Left lobe of liver (tissue), 2 donors: ENCODE measurements around the gene BEX2. TPM values are rescaled to one million over a fixed set of nuclear protein-coding genes. Genes with fewer than 3 reads are reported as not detected.
A peak's percentile ranks its signal among the peaks of the same experiment; 100 is the strongest.
"Not testable (repeated sequence)": the region's sequence is repeated elsewhere in the genome, so short reads cannot be mapped to it uniquely, and the experiment has no call there.

ENCODE experiments used
- ATAC-seq: fragments of 200-7000 bp; cut with Tn5 transposase; one replicate; pipeline ENCODE4 v1.9.1; 2020; ENCODE audit warnings: mild to moderate bottlenecking, moderate library complexity
- DNase-seq: peaks from one replicate; pipeline ENCODE4 v3.0.0-alpha.2; 2020; ENCODE audit warnings: low spot score
- total RNA-seq: library from RNA; stranded (reverse); gene quantifications from one replicate; pipeline ENCODE4 v1.2.1, GENCODE V29; 2021
- donor health status: DM: no; HTN: no; CAD: no; lungs with moderate emphysema.
- donor health status: DM: no; HTN: yes; CAD: no.

Gene BEX2
- total RNA-seq = 0.48 TPM

DNA sequence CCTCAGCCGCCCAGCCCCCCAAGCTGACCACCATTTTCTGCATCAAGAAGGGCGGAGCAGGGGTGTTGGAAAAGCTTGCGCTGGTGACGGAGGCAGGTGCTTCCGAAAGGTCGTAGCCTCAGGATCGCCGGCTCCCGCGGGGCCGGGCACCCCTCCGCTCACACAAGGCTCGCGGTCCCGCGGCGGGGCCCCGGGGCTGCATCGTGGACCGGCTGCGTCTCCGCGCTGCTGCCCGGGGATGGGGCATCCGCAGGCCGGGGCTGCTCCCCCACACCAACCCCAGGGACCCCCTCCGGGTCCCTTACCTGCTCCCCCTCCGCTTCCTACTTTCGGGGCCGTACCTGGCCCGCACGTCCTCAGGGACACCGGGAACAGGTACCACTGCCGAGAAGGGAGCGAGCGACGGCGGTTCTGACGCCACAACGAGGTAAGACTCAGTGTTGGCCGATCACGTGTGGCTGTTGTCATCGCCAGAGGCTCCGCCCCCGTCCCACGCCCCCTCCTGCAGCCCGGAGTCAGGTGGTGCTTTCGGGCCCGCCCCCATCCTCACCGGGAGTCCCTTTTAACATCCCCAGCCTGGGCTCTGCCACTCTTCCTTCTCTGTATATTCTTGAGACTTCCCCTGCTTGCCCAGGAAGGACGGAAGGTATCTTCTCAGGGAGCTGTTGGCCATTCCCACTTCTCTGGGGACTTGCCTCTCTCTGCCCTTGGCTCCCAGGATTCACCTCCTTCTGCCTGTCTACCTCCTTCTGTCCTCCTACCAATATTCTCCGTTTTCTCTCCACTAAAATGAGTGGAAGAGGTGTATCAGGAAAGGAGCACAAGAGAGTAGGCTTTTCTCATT, at the start of gene BEX2:
Gene BEX2 (minus strand): TSS at position 436 of the 844 bp plus-strand sequence. CDS start 1,014 bp downstream, outside the sequence.
- ATAC-seq (peak; percentile 70), DNase-seq (peak; percentile 47)

DNA sequence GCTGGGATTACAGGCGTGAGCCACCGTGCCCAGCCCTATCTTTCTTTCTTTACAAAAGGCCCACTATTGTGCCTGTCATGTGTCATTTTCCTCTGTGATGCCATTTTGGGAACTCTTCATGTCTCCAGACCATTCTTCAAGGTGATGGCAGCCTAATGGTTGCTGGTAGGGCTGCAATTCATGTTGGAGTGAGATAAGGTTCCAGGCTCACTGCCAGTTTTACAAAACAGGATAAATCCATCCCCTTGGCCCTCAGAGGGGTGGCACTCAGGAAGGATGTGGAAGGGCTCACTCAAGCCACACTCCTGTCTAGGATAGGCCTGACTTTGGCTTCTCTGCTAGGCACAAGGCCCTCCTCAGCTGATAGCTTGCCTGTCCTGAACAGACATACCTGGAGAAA, 49.3 kb upstream of the BEX2 start:
- no peak for DNase-seq
- ATAC-seq = no peak

DNA sequence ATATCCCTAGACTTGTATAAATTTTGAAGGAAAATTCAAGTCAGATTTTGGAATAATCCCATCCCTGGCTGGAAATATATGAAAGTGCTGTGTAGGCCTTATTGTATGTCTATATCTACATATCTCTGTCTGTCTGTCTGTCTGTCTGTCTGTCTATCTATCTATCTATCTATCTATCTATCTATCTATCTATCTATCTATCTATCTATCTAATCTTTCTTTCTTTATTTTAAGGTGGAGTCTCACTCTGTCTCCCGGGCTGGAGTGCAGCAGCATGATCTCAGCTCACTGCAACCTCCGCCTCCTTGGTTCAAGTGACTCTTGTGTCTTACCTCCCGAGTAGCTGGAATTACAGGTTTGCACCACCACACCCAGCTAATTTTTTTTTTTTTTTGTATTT, 48.8 kb upstream of the BEX2 start:
- ATAC-seq, DNase-seq: not testable (repeated sequence)

DNA sequence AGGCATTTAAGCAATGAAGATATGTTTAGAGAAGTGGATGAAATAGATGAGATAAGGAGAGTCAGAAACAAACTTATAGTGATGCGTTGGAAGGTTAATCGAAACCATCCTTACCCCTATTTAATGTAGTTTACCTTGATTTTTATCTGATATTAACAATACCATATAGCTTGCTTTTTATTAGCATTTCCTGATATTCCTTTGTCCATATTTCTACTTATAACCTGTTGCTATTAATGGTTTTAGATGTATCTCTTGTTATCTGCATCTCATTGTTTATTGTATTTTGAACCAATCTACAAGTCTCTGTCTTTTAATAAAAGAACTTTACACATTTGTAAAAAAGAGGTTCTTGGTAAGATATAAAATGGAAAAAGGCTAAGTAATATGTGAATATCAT, 47.1 kb upstream of the BEX2 start:
- no peak for DNase-seq
- no peak for ATAC-seq

DNA sequence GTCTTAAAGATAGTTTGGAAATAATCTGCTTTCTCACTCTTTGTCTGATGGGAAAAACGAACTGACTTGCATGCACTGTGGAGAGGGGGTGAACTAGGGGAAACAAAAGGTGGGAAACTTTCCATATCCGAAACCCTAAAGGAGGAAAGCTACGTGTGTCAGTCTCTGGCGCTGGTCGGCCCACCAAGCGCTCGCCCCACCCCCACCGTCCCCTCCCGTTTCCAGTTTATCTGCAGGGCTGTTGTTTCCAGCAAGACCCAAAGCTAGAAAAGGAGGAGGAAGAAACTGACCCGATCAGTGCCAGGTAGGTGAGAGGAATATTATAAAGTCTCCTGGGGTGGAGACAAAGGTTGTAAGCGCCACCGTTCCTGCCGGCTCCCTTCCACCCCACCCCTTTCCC, 46.1 kb upstream of the BEX2 start:
- peak; percentile 60 for ATAC-seq
- DNase-seq = no peak

DNA sequence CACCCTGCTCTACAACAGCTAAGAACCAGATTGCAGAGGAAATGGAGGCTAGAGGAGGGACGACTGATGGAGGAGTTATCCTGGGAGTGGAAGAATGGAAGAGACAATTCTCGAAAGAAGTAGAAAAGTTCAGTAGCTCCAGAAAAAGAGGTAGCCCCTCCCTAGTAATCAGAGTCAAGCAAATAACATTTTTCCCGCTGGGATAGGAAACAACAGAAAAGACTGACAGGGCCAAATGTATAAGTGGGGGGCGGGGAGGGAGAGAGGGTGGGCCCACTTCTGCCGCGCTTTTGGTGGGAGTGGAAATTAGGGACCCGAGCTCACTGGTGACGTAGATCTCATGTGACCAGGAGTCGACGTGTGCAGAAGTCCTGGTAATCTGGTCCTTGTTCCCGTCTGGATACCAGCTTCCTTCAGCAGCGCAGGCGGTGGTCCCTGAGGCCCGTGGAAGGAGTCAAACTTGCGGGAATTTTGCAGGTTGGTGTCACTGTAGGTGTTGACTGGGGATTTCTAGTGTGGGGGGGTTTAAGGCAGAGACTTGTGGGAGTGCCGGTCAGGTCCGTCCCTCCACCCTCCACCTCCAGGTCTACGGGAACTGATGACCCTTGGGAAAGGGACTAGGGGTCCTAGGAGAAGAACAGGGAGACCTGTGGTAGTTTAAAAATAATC, 45.5 kb upstream of the BEX2 start, which contains the start of gene TCEAL9:
Gene TCEAL9 (plus strand): TSS at position 377 of the 669 bp plus-strand sequence. CDS start 1,179 bp downstream, outside the sequence.
- ATAC-seq (peak; percentile 87), DNase-seq (peak; percentile 51)

DNA sequence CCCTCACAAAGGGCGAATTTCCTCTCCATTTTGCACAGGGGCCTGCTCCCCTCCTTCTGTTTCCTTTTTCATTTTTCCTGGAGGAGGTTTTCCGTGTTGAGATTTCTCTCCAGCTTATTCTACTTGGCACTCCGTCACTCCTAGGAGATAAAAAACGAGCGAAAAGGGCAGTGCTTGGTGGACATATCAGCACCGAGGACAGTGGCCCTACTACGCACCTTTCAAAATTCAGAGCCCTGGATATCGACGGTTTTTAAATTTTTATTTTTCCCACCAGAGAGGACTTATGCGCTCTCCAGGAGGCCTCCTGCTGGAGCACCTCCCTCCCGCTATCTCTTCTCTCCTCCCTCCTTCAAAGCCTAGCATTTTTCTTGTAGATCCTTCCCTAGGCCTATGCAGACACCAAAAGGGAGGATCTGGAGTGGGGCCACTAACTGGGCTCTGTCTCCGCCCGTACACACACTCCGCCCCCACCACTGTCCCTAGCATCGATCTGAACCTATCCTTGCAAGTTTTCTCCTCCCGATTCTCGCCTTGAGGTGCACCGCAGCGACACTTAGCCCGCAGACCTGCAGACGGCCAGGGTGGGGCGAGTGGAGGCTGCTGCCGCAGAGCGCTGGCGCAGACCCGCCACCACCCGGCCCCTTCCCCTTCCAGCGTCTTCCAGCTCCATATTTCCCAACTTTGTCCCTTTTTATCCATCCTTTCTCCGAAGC, 37.0 kb upstream of the BEX2 start:
- DNase-seq = no peak

DNA sequence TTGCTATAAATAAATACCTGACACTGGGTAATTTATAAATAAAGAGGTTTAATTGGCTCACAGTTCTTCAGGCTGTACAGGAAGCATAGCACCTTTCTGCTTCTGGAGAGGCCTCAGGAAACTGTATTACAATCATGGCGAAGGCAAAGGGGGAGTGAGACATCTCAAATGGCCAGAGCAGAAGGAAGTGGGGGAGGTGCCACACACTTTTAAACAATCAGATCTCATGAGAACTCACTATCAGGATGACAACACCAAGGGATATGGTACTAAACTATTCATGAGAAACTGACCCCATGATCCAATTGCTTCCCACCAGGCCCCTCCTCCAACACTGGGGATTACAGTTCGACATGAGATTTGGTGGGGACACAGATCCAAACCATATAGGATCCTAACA, 33.8 kb upstream of the BEX2 start:
- no peak for DNase-seq
- ATAC-seq = no peak

More for the DNA sequence above, 37.0 kb upstream of the BEX2 start:
- ATAC-seq = no peak

DNA sequence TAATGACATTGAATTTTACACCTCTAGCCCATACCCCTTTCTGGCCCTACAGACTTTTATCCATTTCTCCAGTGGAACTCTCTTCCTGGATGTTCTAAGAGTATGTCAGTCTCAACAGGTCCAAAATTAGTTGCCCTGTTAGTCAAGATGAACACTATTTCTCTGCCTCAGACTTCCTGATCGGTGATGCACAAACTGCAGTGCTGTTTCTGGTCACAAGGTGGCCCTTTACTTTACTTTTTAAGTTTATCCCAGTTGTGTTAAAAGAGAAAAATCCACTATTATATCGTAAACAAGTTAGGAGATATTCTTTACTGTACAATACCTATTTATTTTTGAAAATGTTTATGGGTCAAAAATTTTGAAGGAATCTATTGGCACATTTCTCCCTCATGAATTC, 32.3 kb upstream of the BEX2 start:
- DNase-seq (no peak), ATAC-seq (peak; percentile 66)

DNA sequence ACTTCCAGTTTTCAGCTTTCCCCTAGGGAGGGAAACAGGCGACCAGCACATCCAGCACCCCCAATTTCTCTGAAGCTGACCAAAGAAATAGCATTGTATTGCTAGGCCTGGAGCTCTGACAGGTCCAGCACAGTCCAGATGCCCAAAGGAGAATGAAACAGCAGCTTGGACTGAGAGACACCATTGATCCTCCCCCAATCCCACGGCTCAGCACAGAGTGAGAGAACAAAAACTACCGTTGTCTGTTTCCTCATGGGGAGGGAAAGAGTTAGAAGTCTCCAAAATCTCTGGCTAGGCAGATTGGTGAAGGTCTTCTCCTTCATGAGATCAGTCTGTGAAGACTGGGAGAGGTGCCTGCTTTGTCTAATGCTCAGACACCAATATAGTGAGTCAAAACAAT, 27.9 kb upstream of the BEX2 start:
- DNase-seq (no peak), ATAC-seq (no peak)

DNA sequence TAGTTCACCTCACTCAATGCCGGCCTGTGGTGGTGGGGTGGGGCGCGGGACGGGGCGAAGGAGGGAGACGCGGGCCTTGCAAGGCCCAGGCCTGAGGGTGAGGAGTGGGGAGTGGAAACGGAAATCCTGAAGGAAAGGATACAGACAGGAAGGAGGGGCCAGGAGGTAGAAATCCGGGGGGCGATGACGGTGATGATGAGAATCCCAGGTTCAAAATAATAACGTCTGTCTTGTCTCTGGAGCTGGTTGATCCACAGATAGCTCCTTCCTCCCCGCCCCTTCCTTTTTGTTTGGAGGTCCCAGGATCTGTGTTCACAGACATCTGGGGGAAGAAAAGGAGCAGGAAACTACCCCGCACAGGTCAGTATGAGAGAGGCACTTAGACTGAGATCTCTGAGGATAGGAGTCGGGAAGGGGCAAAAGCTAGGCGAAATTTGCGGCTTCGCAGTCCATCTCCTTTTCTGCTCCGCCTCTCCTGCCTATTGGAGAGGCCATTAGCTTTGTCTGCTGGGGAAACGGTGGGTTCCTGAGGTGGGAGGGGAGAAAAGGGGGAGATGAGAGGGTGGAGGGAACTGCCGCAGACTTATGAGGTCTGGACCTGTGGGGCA, 20.0 kb upstream of the BEX2 start:
- ATAC-seq = no peak
- DNase-seq = no peak

DNA sequence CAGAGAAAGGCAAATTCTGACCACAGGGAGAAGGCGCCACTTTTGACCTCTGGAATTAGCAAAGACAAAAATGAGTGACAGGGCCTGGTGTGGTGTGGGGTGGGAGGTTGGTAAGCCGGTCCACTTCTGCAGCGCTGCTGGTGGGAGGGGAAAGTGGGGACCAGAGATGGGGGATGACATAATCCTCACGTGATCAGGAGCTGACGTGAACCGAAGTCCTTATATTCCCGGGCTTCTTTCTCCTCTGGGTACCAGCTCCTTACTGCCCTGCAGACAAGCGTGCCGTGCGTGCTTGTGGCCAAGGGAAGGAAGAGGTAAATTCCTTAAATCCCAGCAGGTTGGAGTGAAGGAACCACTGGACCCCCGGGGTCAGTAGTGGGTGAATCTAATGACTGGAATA, 19.2 kb upstream of the BEX2 start, which contains the start of gene TCEAL7:
Gene TCEAL7 (plus strand): TSS at position 249 of the 400 bp plus-strand sequence. CDS start 1,165 bp downstream, outside the sequence.
- ATAC-seq = no peak

DNA sequence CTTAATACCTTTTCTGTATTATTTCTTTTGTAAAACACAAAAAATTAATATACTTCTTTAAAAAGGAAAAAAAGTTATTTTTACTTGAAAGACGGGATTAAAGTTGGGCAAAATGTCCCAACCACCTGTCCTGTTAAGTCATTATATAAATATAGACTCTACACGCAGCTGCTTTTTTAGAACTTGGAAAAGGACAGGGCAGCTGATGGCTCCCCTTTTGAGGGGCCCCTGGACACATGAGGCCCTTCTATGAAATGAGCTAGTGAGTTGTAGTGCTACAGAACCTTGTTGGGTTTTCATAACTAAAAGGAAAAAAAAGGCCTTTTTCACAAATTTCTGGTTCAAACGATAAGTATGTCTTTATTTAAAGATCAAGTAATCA, 600 bp upstream of the BEX2 start:
- ATAC-seq (no peak), DNase-seq (no peak)

More for the DNA sequence above, 19.2 kb upstream of the BEX2 start, which contains the start of gene TCEAL7:
- DNase-seq = no peak

DNA sequence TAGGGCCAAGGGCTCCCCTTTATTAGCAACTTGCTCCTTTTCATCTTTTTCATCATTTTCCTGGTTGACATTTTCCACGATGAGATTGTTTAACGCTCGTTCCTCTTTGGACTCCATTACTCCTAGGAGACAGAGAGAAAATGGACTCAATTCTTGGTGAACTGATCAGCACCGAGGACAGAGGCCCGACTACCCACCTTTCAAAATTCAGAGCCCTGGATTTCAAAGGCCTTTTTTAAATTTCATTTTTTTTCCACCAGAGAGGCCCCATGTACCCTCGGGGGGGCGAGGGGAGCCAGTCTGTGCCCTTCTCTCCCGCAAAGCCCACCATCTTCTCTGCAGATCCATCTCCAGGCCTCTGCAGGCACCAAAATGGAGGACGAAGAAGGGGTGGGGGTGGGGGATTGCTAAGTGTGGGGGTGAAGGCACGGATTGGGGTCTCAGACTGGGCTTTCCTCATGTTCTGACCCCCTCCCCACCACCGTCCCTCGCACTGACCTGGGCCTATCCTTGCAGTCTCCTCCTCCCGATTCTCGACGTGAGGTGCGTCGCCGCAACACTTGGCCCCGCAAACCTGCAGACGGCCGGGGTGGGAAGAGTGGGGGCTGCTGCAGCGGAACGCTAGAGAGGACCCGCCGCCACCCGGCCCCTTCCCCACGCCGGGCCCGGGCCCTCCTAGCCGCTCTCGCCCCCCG, 783 bp downstream of the BEX2 start:
- DNase-seq = no peak
- ATAC-seq = no peak

DNA sequence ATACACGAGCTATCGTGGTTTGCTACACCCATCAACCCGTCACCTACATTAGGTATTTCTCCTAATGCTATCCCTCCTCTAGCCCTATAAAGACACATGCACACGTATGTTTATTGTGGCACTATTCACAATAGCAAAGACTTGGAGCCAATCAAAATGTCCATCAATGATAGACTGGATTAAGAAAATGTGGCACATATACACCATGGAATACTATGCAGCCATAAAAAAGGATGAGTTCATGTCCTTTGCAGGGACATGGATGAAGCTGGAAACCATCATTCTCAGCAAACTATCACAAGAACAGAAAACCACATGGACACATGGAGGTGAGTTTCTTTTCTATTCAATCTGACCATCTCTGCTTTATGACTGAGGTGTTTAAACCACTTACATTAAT, 5.1 kb downstream of the BEX2 start:
- ATAC-seq, DNase-seq: not testable (repeated sequence)

DNA sequence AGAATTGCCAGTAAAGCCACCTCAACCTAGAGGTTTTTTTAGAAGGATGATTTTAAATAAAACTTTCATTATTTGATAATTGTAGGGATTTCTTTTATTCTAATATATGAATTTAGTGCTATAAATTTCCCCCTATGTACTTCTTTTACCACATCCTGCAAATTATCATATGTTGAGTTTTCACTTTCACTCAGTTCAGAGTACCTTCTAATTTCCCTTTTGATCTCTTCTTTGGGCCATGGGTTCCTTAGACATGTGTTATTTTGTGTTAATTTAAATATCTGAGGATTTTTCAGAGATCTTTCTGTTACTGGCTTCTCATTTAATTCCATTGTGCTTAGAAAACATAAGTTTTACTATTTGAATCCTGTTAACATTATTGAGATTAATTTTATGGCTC, 6.1 kb downstream of the BEX2 start:
- no peak for ATAC-seq

DNA sequence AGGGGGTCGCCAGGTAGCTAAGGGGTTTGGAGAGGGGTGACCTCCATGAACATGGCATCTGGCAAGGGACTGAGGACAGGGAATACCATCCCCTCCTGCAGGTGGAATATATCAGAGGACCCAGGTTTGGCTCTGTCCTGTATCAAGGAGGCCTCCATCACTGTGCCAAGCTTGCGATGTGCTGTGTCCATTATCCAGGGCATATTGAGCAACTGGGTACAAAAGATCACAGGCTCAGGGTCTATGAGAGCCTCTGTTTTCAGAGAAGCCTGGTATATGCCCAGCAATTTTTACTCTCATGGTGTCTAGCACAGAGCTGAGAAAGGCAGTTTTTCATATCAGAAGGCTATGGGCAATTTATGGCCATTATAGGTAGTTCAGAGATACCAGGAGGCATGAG, 17.7 kb downstream of the BEX2 start:
- ATAC-seq (peak; percentile 69), DNase-seq (no peak)

More for the DNA sequence above, 6.1 kb downstream of the BEX2 start:
- DNase-seq = no peak

DNA sequence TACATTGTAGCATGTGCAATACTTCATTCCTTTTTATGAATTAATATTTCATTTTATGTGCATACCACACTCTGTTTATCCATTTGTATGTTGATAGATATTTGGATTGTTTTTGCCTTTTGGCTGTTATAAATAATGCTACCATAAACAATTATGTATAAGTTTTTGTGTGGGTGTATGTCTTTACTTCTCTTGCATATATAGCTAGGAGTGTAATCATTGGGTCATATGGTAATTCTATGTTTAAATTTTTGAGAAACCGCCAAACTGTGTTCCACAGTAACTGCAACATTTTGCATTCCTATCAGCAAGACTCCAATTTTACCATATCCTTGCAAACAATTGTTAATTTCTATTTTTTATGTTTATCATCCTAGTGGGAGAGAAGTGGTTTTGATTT, 31.2 kb downstream of the BEX2 start:
- ATAC-seq (no peak), DNase-seq (no peak)

DNA sequence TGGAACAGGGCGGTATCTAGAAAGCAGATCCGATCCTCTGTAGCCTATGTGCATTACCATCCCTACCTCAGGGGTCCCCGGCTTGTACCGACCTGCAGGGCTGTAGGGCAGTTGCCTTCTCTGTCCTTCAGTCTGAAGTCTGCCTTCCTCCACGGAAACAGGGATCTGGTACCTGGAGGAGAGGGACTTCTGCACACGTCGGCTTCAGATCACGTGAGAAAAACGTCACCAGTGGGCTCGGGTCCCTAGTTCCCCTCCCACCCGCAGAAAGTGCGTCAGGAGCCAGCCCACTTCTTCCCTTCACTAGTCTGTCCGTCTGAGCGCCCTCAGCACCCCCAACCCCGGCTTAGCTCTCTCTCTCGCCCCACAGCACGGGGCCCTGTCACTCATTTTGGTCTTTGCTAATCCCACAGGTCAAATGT, 34.2 kb downstream of the BEX2 start, which contains the start of gene TCEAL5:
Gene TCEAL5 (minus strand): TSS at position 170 of the 422 bp plus-strand sequence. CDS start 2,187 bp downstream, outside the sequence.
- ATAC-seq (no peak), DNase-seq (no peak)

DNA sequence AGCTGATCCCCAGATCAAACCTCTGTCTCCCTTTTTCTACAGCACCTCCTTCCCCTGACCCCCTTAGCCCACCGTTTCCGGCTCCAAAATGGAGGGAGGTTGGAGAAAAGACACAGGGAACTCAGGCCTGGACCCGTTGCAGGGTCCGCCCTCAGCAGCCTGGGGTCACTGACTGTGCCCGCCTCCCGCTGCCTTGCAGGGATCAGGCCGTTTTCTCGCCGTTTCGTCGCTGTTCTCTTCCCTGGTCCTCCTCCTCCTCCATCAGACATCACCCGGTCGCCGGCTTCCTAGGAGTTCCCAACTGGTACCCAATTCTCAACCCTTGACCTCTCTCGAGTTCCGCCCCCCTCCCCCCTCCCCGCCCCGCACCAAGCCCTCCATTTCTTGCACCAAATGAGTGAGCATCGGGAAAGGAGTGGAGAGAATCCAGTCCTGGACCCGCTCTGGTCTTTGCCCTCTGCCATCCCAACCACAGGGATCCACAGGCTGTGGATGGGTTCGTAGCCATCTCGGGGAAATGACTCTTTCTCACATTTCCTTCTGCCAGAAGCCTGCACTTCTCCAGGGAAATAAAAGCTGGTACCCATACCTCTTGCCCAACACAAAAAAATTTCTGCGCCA, 34.7 kb downstream of the BEX2 start:
- DNase-seq (no peak), ATAC-seq (no peak)
